Omental fat pad (tissue), 3 donors: ENCODE data around the gene KRABD2.

ENCODE experiments used
- ATAC-seq: fragments of 150-250 bp; one replicate; pipeline ENCODE4 v1.9.1; 2016; ENCODE audit warnings: mild to moderate bottlenecking, moderate library complexity; ENCODE audit not compliant: low FRiP score
- DNase-seq: peaks from one replicate; pipeline ENCODE4 v3.0.0-alpha.2; 2019; ENCODE audit warnings: low spot score
- CTCF ChIP-seq, 3 donors: fragments of 450-650 bp; IDR thresholded peaks; one replicate each; pipeline ENCODE4 v1.5.1; 2016 to 2017; ENCODE audit warnings: antibody characterized with exemption in 3 of 3, mild to moderate bottlenecking in 3 of 3, moderate library complexity in 2 of 3

Gene KRABD2

GRCh38 chr17:8376271-8377067 is at the start of gene KRABD2:
KRABD2 (minus strand) TSS chr17:8376704.
- TF ChIP-seq CTCF (IDR thresholded peaks at IDR 0.05) = peak in 1 of 3 donors; percentile 11
- peak; percentile 96 for ATAC-seq
- DNase-seq = peak; percentile 62

GRCh38 chr17:8421571-8421970 is 45.1 kb upstream of the KRABD2 start:
- DNase-seq (no peak), ATAC-seq (peak; percentile 21)
- no peak for TF ChIP-seq CTCF (IDR thresholded peaks at IDR 0.05)

- no peak for TF ChIP-seq CTCF (IDR thresholded peaks at IDR 0.05)
- ATAC-seq = peak; percentile 60
- no peak for DNase-seq
Measured at GRCh38 chr17:8420041-8420934, 43.8 kb upstream of the KRABD2 start.

- no peak for ATAC-seq
- no peak for TF ChIP-seq CTCF (IDR thresholded peaks at IDR 0.05)
Measured at GRCh38 chr17:8419305-8419704, 42.8 kb upstream of the KRABD2 start.

GRCh38 chr17:8418471-8418870 is 42.0 kb upstream of the KRABD2 start:
- DNase-seq = no peak
- ATAC-seq = no peak
- no peak for TF ChIP-seq CTCF (IDR thresholded peaks at IDR 0.05)

More at GRCh38 chr17:8419305-8419704, 42.8 kb upstream of the KRABD2 start:
- DNase-seq = no peak

GRCh38 chr17:8417806-8418205 is 41.3 kb upstream of the KRABD2 start:
- ATAC-seq (no peak), DNase-seq (no peak)
- TF ChIP-seq CTCF (IDR thresholded peaks at IDR 0.05) = no peak
